Epithelial cell of umbilical artery (primary cell): Measurements from ENCODE around the gene SPRR1B. TPM values are rescaled to one million over a fixed set of nuclear protein-coding genes. Genes with fewer than 3 reads are reported as not detected.

ENCODE experiments used
- total RNA-seq: library from RNA; depleted of rRNA; stranded (reverse); fragments of >200 nt; gene quantifications from 2 replicates; pipeline ENCODE4 v1.2.3, GENCODE V29; 2014

Gene SPRR1B
- total RNA-seq, result not detected in 2 replicates

DNA sequence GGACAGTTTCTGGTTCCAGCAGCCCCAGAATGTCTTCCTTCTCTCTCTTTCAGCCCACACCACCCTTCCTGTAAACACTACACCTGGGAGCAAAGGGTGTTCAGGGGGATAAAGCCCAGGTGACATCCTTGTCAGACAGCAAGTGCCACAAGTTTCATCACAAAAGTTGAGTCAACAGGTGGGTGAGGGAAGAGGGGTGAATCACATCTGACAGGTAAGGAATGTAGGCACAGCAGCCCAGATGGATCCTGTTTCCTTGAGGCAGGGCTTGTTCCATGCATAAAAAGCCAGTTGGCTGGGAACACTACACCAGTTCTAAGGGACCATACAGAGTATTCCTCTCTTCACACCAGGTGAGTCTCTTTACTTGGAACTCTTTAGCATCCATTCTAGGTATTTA lies at the start of gene SPRR1B:
Gene SPRR1B, plus strand, starts transcription at position 309 of the 400 bp plus-strand sequence. CDS start 1,143 bp downstream, outside the sequence.

GRCh38 chr1:152983743-152984142 lies 47.3 kb upstream of the SPRR1B start, which contains the start of gene SPRR1A:
SPRR1A (plus strand) TSS chr1:152984081; CDS start chr1:152985231, 1,150 bp downstream.

DNA sequence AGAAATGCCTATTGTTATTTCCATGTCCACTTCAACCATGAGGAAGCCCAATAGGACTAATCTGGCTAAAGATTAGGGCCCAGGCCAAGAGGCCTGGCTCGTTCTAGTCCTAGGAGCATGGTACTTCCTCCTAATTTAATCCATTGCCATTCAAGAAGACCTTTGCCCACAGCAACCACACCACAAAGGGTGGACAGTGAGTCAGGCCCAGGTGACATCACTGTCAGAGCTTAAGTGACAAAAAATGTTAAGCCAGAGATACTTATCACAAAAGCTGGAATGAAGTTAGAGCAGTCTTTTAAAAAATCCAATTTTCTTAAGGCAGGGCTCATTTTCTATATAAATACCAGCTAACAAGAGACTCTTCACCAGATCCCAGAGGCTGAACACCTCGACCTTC lies 29.6 kb upstream of the SPRR1B start, which contains the start of gene SPRR3:
Gene SPRR3, plus strand, starts transcription at position 368 of the 400 bp plus-strand sequence. CDS start 1,272 bp downstream, outside the sequence.

GRCh38 chr1:153040950-153041631 lies 10.1 kb downstream of the SPRR1B start, which contains the start of gene SPRR2D:
SPRR2D (minus strand) TSS chr1:153041120; CDS start chr1:153040346, 774 bp downstream.

DNA sequence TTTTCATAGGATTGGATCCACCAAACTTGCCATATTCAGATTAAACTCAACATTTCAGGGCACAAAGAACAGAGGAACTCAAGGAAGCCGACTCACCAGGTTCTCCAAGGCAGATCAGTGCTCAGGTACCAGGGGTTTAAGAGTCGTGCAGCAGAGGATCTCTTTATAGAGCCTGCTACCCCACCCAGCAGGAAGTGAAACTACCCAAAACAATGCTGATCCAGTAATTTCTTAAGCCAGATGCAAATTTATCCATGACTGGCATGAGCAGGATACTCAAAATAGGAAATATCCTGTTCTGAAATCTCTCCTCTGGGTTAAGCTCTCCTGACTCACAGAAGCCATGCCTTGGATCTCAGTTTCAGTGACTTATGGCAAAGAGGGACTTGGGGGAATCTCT lies 26.4 kb downstream of the SPRR1B start, which contains the start of gene SPRR2A:
Gene SPRR2A, minus strand, starts transcription at position 138 of the 400 bp plus-strand sequence. CDS start 777 bp downstream, outside the sequence.

DNA sequence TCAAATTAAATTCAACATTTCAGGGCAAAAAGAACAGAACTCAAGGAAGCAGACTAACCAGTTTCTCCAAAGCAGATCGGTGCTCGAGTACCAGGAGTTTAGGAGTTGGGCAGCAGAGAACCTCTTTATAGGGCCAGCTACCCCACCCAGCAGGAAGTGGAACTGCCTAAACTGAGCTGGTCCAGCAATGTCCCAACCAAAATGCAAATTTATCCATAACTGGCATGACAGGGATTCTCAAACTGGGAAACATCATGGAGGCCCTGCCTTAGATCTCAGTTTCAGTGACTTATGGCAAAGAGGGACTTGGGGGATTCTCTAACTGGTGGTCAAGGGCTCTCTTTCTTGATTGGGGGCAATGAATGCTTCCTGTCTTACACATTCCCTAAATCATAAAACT lies 40.5 kb downstream of the SPRR1B start, which contains the start of gene SPRR2B:
Gene SPRR2B, minus strand, starts transcription at position 101 of the 400 bp plus-strand sequence. CDS start 772 bp downstream, outside the sequence.

Other genes starting within 250 kb of the SPRR1B start
- gene LCE1E, start 244.9 kb upstream of the SPRR1B start, total RNA-seq, result not detected in 2 replicates
- gene LCE1D, start 234.5 kb upstream of the SPRR1B start, total RNA-seq, result not detected in 2 replicates
- not detected in 2 replicates for gene LCE1C, start 224.6 kb upstream of the SPRR1B start, total RNA-seq
- not detected in 2 replicates for gene LCE1B, start 219.2 kb upstream of the SPRR1B start, total RNA-seq
- gene LCE1A, start 203.7 kb upstream of the SPRR1B start, total RNA-seq, result not detected in 2 replicates
- not detected in 2 replicates for gene LCE6A, start 188.3 kb upstream of the SPRR1B start, total RNA-seq
- not detected in 2 replicates for gene LCE7A, start 171.2 kb upstream of the SPRR1B start, total RNA-seq
- not detected in 2 replicates for gene SMCP, start 152.9 kb upstream of the SPRR1B start, total RNA-seq
- not detected in 2 replicates for gene IVL, start 122.7 kb upstream of the SPRR1B start, total RNA-seq
- not detected in 2 replicates for gene SPRR5, start 84.0 kb upstream of the SPRR1B start, total RNA-seq
- not detected in 2 replicates for gene SPRR4, start 60.6 kb upstream of the SPRR1B start, total RNA-seq
- not detected in 2 replicates for gene SPRR1A, start 47.1 kb upstream of the SPRR1B start, total RNA-seq
- gene SPRR3, start 29.5 kb upstream of the SPRR1B start, total RNA-seq, result not detected in 2 replicates
- gene SPRR2D, start 9.9 kb downstream of the SPRR1B start, total RNA-seq, result not detected in 2 replicates
- gene SPRR2A, start 26.3 kb downstream of the SPRR1B start, total RNA-seq, result not detected in 2 replicates
- not detected in 2 replicates for gene SPRR2B, start 40.4 kb downstream of the SPRR1B start, total RNA-seq
- gene SPRR2E, start 63.3 kb downstream of the SPRR1B start, total RNA-seq, result not detected in 2 replicates
- gene SPRR2F, start 82.3 kb downstream of the SPRR1B start, total RNA-seq, result not detected in 2 replicates
- gene SPRR2G, start 119.7 kb downstream of the SPRR1B start, total RNA-seq, result not detected in 2 replicates
- gene LELP1, start 172.2 kb downstream of the SPRR1B start, total RNA-seq, result not detected in 2 replicates
- gene PRR9, start 186.4 kb downstream of the SPRR1B start, total RNA-seq, result not detected in 2 replicates
- not detected in 2 replicates for gene LORICRIN, start 228.5 kb downstream of the SPRR1B start, total RNA-seq